Panc1 (cell line): ENCODE results near the gene UQCC5. TPM values are rescaled to one million over a fixed set of nuclear protein-coding genes. Genes with fewer than 3 reads are reported as not detected.

Experiments used
- ATAC-seq: fragments of 200-7000 bp; cut with Tn5 transposase; 2 replicates; pipeline ENCODE4 v1.9.1; 2020; ENCODE audit warnings: mild to moderate bottlenecking, moderate library complexity
- BruUV-seq: library from RNA; stranded (reverse); fragments of 400-500 nt; replicated peaks from 2 replicates; lab custom pipeline; 2021; lab: Mats Ljungman, UMichigan
- CTCF ChIA-PET: fragments of 300-600 bp; sonication (Branson Sonifier 250); formaldehyde crosslinking; loops from one replicate; lab custom pipeline; 2022; ENCODE audit warnings: antibody characterized with exemption; lab: Charles Lee
- POLR2A ChIA-PET: fragments of 300-600 bp; sonication (Branson Sonifier 250); formaldehyde crosslinking; loops from one replicate; lab custom pipeline; 2022; ENCODE audit warnings: antibody characterized with exemption; lab: Charles Lee
- DNase-seq: peaks from one replicate; pipeline ENCODE4 v3.0.0-alpha.2; 2010; ENCODE audit warnings: low read depth, low spot score
- H3K27ac ChIP-seq: 2 replicates; pipeline ENCODE4 v1.5.1; 2011; ENCODE audit warnings: mild to moderate bottlenecking, low read length, inconsistent platforms
- H3K27me3 ChIP-seq: fragments of 200-500 bp; sonication (Bioruptor generic); 2 replicates; pipeline ENCODE4 v1.6.0; 2014; ENCODE audit warnings: low read length, inconsistent platforms; ENCODE audit not compliant: control insufficient read depth, insufficient read depth
- H3K36me3 ChIP-seq: fragments of 200-500 bp; sonication (Bioruptor generic); 2 replicates; pipeline ENCODE4 v1.5.1; 2014; ENCODE audit warnings: inconsistent platforms, mild to moderate bottlenecking, low read length, moderate library complexity; ENCODE audit not compliant: control insufficient read depth, insufficient read depth
- H3K4me1 ChIP-seq: 2 replicates; pipeline ENCODE4 v1.5.1; 2011; ENCODE audit warnings: inconsistent platforms, mild to moderate bottlenecking, low read length, moderate library complexity; ENCODE audit not compliant: control insufficient read depth, insufficient read depth
- H3K4me3 ChIP-seq, 2 experiments: 2 replicates each; pipeline ENCODE4 v1.5.1; 2011 to 2012; ENCODE audit warnings: low read depth in 2 of 2, low read length in 2 of 2, mild to moderate bottlenecking in 2 of 2, inconsistent platforms in 1 of 2, moderate library complexity in 1 of 2
- H3K9me3 ChIP-seq: fragments of 200-500 bp; sonication (Bioruptor generic); 2 replicates; pipeline ENCODE4 v1.5.1; 2014; ENCODE audit warnings: low read depth, mild to moderate bottlenecking, inconsistent platforms, low read length, moderate library complexity; ENCODE audit not compliant: control insufficient read depth, insufficient read depth
- CTCF ChIP-seq: fragments of 450-650 bp; IDR thresholded peaks from 2 replicates; pipeline ENCODE4 v1.5.1; 2017; ENCODE audit warnings: mild to moderate bottlenecking
- POLR2AphosphoS5 ChIP-seq: IDR thresholded peaks from 2 replicates; pipeline ENCODE4 v1.6.1; 2012; ENCODE audit warnings: mild to moderate bottlenecking, low read depth, low read length, moderate library complexity
- REST ChIP-seq, 2 experiments: IDR thresholded peaks; 2 replicates each; pipeline ENCODE4 v1.6.1; 2011 to 2012; ENCODE audit warnings: low read depth in 2 of 2, control low read depth in 1 of 2, low read length in 1 of 2, mild to moderate bottlenecking in 1 of 2, moderate library complexity in 1 of 2; ENCODE audit not compliant: insufficient read depth in 1 of 2
- SIN3A ChIP-seq: IDR thresholded peaks from 2 replicates; pipeline ENCODE4 v1.6.1; 2012; ENCODE audit warnings: low read depth, mild to moderate bottlenecking, low read length, moderate library complexity, borderline replicate concordance; ENCODE audit not compliant: insufficient read depth
- TCF7L2 ChIP-seq: IDR thresholded peaks from 2 replicates; pipeline ENCODE4 v1.6.1; 2011; ENCODE audit warnings: mild to moderate bottlenecking, low read depth, low read length, inconsistent platforms
- in situ Hi-C: cut with HindIII; loops from 2 replicates; pipeline ENCODE4 v1.10.0; 2016; ENCODE audit warnings: low sequenced_read_pairs, low pct_unique_long_range_greater_than_20kb
- intact Hi-C: fragments of 100-400 bp; cut with micrococcal nuclease; formaldehyde crosslinking; loops from one replicate; pipeline ENCODE4 v1.10.0; 2022; ENCODE audit not compliant: unreplicated experiment
- total RNA-seq: library from RNA; stranded (reverse); gene quantifications from one replicate; pipeline ENCODE4 v1.2.1, GENCODE V29; 2021; ENCODE audit not compliant: unreplicated experiment

UQCC5 gene
- total RNA-seq, 1 experiment from 2014 or later = 27.3 TPM

GRCh38 chr3:52489453-52489852 lies 47.0 kb upstream of the UQCC5 start:
- in situ Hi-C loops = no loop called here
- CTCF ChIA-PET = interaction anchor here (0.5 kb wide), 1 partner anchor 100 kb away, joined by 3 read pairs; no protein-coding TSS in a partner anchor

GRCh38 chr3:52490035-52490938 lies 46.1 kb upstream of the UQCC5 start:
- no peaks in the 10 kb centered on the region for H3K27me3 ChIP-seq
- H3K9me3 ChIP-seq = no peaks in the 10 kb centered on the region
- CTCF ChIA-PET = interaction anchor here (0.5 kb wide), 1 partner anchor 101 kb away, joined by 3 read pairs; no protein-coding TSS in a partner anchor
- no peaks in the 10 kb centered on the region for H3K36me3 ChIP-seq
- POLR2A ChIA-PET = no interaction called here
- no peak for DNase-seq
- no peak for TF ChIP-seq REST (IDR thresholded peaks at IDR 0.05; ENCODE audit: insufficient read depth in 1 of 2, low read depth in 2 of 2, low read length in 1 of 2)
- BruUV-seq = no TSS peak
- no peaks in the 10 kb centered on the region for H3K4me1 ChIP-seq
- in situ Hi-C loops = no loop called here
- ATAC-seq = no peak
- no peak overlapping the region for H3K4me3 ChIP-seq
- H3K27ac ChIP-seq = no peak overlapping the region
- intact Hi-C loops = no loop called here

More at GRCh38 chr3:52489453-52489852, 47.0 kb upstream of the UQCC5 start:
- no peak for TF ChIP-seq CTCF
- no TSS peak for BruUV-seq
- intact Hi-C loops = no loop called here
- DNase-seq (no peak), ATAC-seq (no peak)
- H3K27ac ChIP-seq = no peak overlapping the region
- no peaks in the 10 kb centered on the region for H3K9me3 ChIP-seq
- no peaks in the 10 kb centered on the region for H3K4me1 ChIP-seq
- H3K27me3 ChIP-seq = no peaks in the 10 kb centered on the region
- H3K4me3 ChIP-seq = no peak overlapping the region
- POLR2A ChIA-PET = no interaction called here
- H3K36me3 ChIP-seq = no peaks in the 10 kb centered on the region

GRCh38 chr3:52490939-52491526 lies 45.4 kb upstream of the UQCC5 start:
- H3K27me3 ChIP-seq = no peaks in the 10 kb centered on the region
- ATAC-seq (no peak), DNase-seq (no peak)
- H3K27ac ChIP-seq = no peak overlapping the region
- no TSS peak for BruUV-seq
- in situ Hi-C loops (no loop called here), intact Hi-C loops (no loop called here)
- H3K9me3 ChIP-seq = no peaks in the 10 kb centered on the region
- no peaks in the 10 kb centered on the region for H3K4me1 ChIP-seq
- CTCF ChIA-PET = no interaction called here
- H3K4me3 ChIP-seq = no peak overlapping the region
- no peaks in the 10 kb centered on the region for H3K36me3 ChIP-seq
- TF ChIP-seq CTCF (no peak), REST (IDR thresholded peaks at IDR 0.05; ENCODE audit: insufficient read depth in 1 of 2, low read depth in 2 of 2, low read length in 1 of 2) (no peak), POLR2AphosphoS5 (no peak), TCF7L2 (no peak), SIN3A (no peak)
- POLR2A ChIA-PET = no interaction called here
